Muscle layer of colon (tissue), 2 donors: ENCODE data around the gene MAPK10.

ENCODE experiments used
- H3K27ac ChIP-seq: one replicate; pipeline ENCODE4 v1.7.0; 2013; ENCODE audit warnings: low read depth, mild to moderate bottlenecking, low read length, moderate library complexity
- H3K27me3 ChIP-seq, 2 donors: one replicate each; pipeline ENCODE4 v1.7.0; 2013; ENCODE audit warnings: low read length in 2 of 2, mild to moderate bottlenecking in 2 of 2; ENCODE audit not compliant: insufficient read depth in 2 of 2, control insufficient read depth in 1 of 2
- H3K36me3 ChIP-seq: one replicate; pipeline ENCODE4 v1.7.0; 2013; ENCODE audit warnings: mild to moderate bottlenecking, low read length; ENCODE audit not compliant: insufficient read depth
- H3K4me1 ChIP-seq: one replicate; pipeline ENCODE4 v1.7.0; 2013; ENCODE audit warnings: mild to moderate bottlenecking, low read length; ENCODE audit not compliant: insufficient read depth
- H3K4me3 ChIP-seq, 2 donors: one replicate each; pipeline ENCODE4 v1.7.0; 2013; ENCODE audit warnings: low read length in 2 of 2, low read depth in 1 of 2, mild to moderate bottlenecking in 1 of 2, moderate library complexity in 1 of 2
- H3K9ac ChIP-seq: one replicate; pipeline ENCODE4 v1.7.0; 2013; ENCODE audit warnings: low read length
- H3K9me3 ChIP-seq: one replicate; pipeline ENCODE4 v1.7.0; 2013; ENCODE audit warnings: mild to moderate bottlenecking, low read length
- donor health status: abdominal sarcoma.
- donor health status: Adenocarcinoma of cecum.

The MAPK10 gene

GRCh38 chr4:86376850-86377249, 17.0 kb upstream of the MAPK10 start:
- Histone ChIP-seq H3K27me3 (no peaks in the 10 kb centered on the region), H3K9me3 (no peaks in the 10 kb centered on the region), H3K36me3 (no peaks in the 10 kb centered on the region), H3K4me1 (no peaks in the 10 kb centered on the region), H3K4me3 (no peak overlapping the region), H3K9ac (no peak overlapping the region), H3K27ac (no peak overlapping the region)

- Histone ChIP-seq H3K9me3 (no peaks in the 10 kb centered on the region), H3K4me3 (no peak overlapping the region), H3K4me1 (no peaks in the 10 kb centered on the region), H3K27me3 (no peaks in the 10 kb centered on the region), H3K27ac (no peak overlapping the region), H3K36me3 (no peaks in the 10 kb centered on the region), H3K9ac (no peak overlapping the region)
Observed at GRCh38 chr4:86368433-86368832, 8.6 kb upstream of the MAPK10 start.

- Histone ChIP-seq H3K9me3 (no peaks in the 10 kb centered on the region), H3K4me3 (no peak overlapping the region), H3K27me3 (no peaks in the 10 kb centered on the region), H3K27ac (no peak overlapping the region), H3K36me3 (no peaks in the 10 kb centered on the region), H3K9ac (no peak overlapping the region), H3K4me1 (no peaks in the 10 kb centered on the region)
Observed at GRCh38 chr4:86367577-86367976, 7.7 kb upstream of the MAPK10 start.

- H3K4me3 ChIP-seq, result no peak overlapping the region
- H3K4me1 ChIP-seq, result no peaks in the 10 kb centered on the region
- no peaks in the 10 kb centered on the region for H3K9me3 ChIP-seq
- no peak overlapping the region for H3K27ac ChIP-seq
- H3K27me3 ChIP-seq, result no peaks in the 10 kb centered on the region
- no peaks in the 10 kb centered on the region for H3K36me3 ChIP-seq
- no peak overlapping the region for H3K9ac ChIP-seq
Observed at GRCh38 chr4:86366920-86367319, 7.1 kb upstream of the MAPK10 start.

GRCh38 chr4:86362510-86362909, 2.7 kb upstream of the MAPK10 start:
- H3K4me1 ChIP-seq, result no peaks in the 10 kb centered on the region
- no peaks in the 10 kb centered on the region for H3K9me3 ChIP-seq
- H3K27me3 ChIP-seq, result no peaks in the 10 kb centered on the region
- no peak overlapping the region for H3K9ac ChIP-seq
- H3K36me3 ChIP-seq, result no peaks in the 10 kb centered on the region
- no peak overlapping the region for H3K27ac ChIP-seq
- no peak overlapping the region for H3K4me3 ChIP-seq

- Histone ChIP-seq H3K9me3 (no peaks in the 10 kb centered on the region), H3K4me1 (no peaks in the 10 kb centered on the region), H3K4me3 (no peak overlapping the region), H3K36me3 (no peaks in the 10 kb centered on the region), H3K27ac (no peak overlapping the region), H3K9ac (no peak overlapping the region), H3K27me3 (no peaks in the 10 kb centered on the region)
Observed at GRCh38 chr4:86358257-86358656, 1.6 kb downstream of the MAPK10 start.

- no peaks in the 10 kb centered on the region for H3K9me3 ChIP-seq
- no peak overlapping the region for H3K9ac ChIP-seq
- H3K4me1 ChIP-seq, result no peaks in the 10 kb centered on the region
- no peaks in the 10 kb centered on the region for H3K27me3 ChIP-seq
- no peak overlapping the region for H3K27ac ChIP-seq
- no peak overlapping the region for H3K4me3 ChIP-seq
- H3K36me3 ChIP-seq, result no peaks in the 10 kb centered on the region
Observed at GRCh38 chr4:86357608-86358007, 2.2 kb downstream of the MAPK10 start.

- H3K9ac ChIP-seq, result no peak overlapping the region
- H3K36me3 ChIP-seq, result no peaks in the 10 kb centered on the region
- no peak overlapping the region for H3K27ac ChIP-seq
- no peak overlapping the region for H3K4me3 ChIP-seq
- no peaks in the 10 kb centered on the region for H3K4me1 ChIP-seq
- H3K27me3 ChIP-seq, result no peaks in the 10 kb centered on the region
- no peaks in the 10 kb centered on the region for H3K9me3 ChIP-seq
Observed at GRCh38 chr4:86356425-86357210, 3.2 kb downstream of the MAPK10 start.

- Histone ChIP-seq H3K36me3 (no peaks in the 10 kb centered on the region), H3K4me1 (no peaks in the 10 kb centered on the region), H3K9ac (no peak overlapping the region), H3K27ac (no peak overlapping the region), H3K4me3 (no peak overlapping the region), H3K9me3 (no peaks in the 10 kb centered on the region), H3K27me3 (no peaks in the 10 kb centered on the region)
Observed at GRCh38 chr4:86354390-86354789, 5.5 kb downstream of the MAPK10 start.

- Histone ChIP-seq H3K9ac (no peak overlapping the region), H3K9me3 (no peaks in the 10 kb centered on the region), H3K27me3 (no peaks in the 10 kb centered on the region), H3K36me3 (no peaks in the 10 kb centered on the region), H3K4me1 (no peaks in the 10 kb centered on the region), H3K4me3 (no peak overlapping the region), H3K27ac (no peak overlapping the region)
Observed at GRCh38 chr4:86346320-86346719, 13.5 kb downstream of the MAPK10 start.

- no peaks in the 10 kb centered on the region for H3K27me3 ChIP-seq
- H3K36me3 ChIP-seq, result no peaks in the 10 kb centered on the region
- H3K4me3 ChIP-seq, result no peak overlapping the region
- H3K4me1 ChIP-seq, result no peaks in the 10 kb centered on the region
- no peaks in the 10 kb centered on the region for H3K9me3 ChIP-seq
- no peak overlapping the region for H3K27ac ChIP-seq
- no peak overlapping the region for H3K9ac ChIP-seq
Observed at GRCh38 chr4:86344127-86344526, 15.7 kb downstream of the MAPK10 start.

GRCh38 chr4:86338989-86339388, 20.9 kb downstream of the MAPK10 start:
- Histone ChIP-seq H3K4me1 (no peaks in the 10 kb centered on the region), H3K9ac (no peak overlapping the region), H3K9me3 (no peaks in the 10 kb centered on the region), H3K27me3 (no peaks in the 10 kb centered on the region), H3K27ac (no peak overlapping the region), H3K36me3 (no peaks in the 10 kb centered on the region), H3K4me3 (no peak overlapping the region)
